Fibroblast of the aortic adventitia (primary cell): ENCODE data around the gene ZSCAN22. TPM values are rescaled to one million over a fixed set of nuclear protein-coding genes. Genes with fewer than 3 reads are reported as not detected.

Experiments used
- DNase-seq: peaks from one replicate; pipeline ENCODE4 v3.0.0-alpha.2; 2010; ENCODE audit warnings: low read depth
- H3K4me3 ChIP-seq: 2 replicates; pipeline ENCODE4 v1.5.1; 2011; ENCODE audit warnings: low read depth, mild to moderate bottlenecking, control low read depth, low read length, moderate library complexity
- small RNA-seq: library from RNA; depleted of rRNA; stranded (forward); fragments of <200 nt; gene quantifications from one replicate; pipeline ENCODE3, GENCODE V24; 2012
- total RNA-seq: library from RNA; depleted of rRNA; stranded (reverse); fragments of >200 nt; gene quantifications from 2 replicates; pipeline ENCODE4 v1.2.3, GENCODE V29; 2012; ENCODE audit warnings: low replicate concordance
- TF ChIP-seq, protein P1 (sequence below): IDR thresholded peaks from 2 replicates; pipeline ENCODE4 v1.5.1; 2011; ENCODE audit warnings: mild to moderate bottlenecking, low read length, control low read depth, inconsistent platforms; ENCODE audit not compliant: insufficient read depth

ZSCAN22 gene
- total RNA-seq, 1 donor: 4.1 TPM

- no peak for DNase-seq
- TF ChIP-seq, protein P1, sequence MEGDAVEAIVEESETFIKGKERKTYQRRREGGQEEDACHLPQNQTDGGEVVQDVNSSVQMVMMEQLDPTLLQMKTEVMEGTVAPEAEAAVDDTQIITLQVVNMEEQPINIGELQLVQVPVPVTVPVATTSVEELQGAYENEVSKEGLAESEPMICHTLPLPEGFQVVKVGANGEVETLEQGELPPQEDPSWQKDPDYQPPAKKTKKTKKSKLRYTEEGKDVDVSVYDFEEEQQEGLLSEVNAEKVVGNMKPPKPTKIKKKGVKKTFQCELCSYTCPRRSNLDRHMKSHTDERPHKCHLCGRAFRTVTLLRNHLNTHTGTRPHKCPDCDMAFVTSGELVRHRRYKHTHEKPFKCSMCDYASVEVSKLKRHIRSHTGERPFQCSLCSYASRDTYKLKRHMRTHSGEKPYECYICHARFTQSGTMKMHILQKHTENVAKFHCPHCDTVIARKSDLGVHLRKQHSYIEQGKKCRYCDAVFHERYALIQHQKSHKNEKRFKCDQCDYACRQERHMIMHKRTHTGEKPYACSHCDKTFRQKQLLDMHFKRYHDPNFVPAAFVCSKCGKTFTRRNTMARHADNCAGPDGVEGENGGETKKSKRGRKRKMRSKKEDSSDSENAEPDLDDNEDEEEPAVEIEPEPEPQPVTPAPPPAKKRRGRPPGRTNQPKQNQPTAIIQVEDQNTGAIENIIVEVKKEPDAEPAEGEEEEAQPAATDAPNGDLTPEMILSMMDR: no peak
- H3K4me3 ChIP-seq: peak overlapping the region; percentile 96
Measured at GRCh38 chr19:58385891-58386575, 59.2 kb downstream of the ZSCAN22 start.

DNA sequence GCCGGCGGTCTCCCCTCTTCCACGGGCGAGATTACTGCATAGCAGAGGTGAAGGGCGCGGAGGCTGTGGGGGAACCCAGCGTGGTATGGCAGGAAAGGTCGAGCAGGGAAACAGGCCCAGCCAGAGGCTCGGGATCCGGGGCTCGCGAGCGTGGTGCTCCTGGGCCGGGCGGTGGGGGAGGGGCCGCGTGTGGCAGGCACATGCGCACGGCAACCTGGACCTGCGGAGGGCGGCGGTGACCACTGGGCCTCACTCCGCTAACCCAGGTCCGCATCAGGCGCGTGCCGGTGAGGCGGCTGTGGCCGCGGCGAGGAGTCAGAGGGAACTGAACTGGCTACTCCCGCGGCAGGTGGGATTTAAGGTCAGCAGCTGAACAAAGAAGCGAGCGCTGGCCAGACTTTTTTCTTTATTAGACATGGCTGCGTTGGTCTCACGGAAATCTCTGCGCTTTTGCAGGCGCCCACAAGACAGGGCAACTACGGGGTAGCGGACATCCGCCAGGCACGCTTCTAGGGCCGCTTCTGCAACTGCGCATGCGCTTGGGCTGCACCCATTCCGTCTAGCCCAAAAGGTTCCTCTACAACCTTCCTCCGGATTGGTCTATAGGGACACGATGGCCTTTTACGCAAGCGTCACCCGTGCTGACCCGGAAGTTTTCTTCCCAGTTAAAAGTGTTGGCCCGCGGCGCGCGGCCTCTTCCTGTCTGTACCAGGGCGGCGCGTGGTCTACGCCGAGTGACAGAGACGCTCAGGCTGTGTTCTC is 60.0 kb downstream of the ZSCAN22 start, which contains the start of gene RPS5:
Gene RPS5 (plus strand): TSS at position 694 of the 762 bp plus-strand sequence. CDS start 869 bp downstream, outside the sequence.
- TF ChIP-seq, protein P1: no peak
- DNase-seq: peak; percentile 99
- peak within 1 kb of the TSS; percentile 96 for H3K4me3 ChIP-seq

DNA sequence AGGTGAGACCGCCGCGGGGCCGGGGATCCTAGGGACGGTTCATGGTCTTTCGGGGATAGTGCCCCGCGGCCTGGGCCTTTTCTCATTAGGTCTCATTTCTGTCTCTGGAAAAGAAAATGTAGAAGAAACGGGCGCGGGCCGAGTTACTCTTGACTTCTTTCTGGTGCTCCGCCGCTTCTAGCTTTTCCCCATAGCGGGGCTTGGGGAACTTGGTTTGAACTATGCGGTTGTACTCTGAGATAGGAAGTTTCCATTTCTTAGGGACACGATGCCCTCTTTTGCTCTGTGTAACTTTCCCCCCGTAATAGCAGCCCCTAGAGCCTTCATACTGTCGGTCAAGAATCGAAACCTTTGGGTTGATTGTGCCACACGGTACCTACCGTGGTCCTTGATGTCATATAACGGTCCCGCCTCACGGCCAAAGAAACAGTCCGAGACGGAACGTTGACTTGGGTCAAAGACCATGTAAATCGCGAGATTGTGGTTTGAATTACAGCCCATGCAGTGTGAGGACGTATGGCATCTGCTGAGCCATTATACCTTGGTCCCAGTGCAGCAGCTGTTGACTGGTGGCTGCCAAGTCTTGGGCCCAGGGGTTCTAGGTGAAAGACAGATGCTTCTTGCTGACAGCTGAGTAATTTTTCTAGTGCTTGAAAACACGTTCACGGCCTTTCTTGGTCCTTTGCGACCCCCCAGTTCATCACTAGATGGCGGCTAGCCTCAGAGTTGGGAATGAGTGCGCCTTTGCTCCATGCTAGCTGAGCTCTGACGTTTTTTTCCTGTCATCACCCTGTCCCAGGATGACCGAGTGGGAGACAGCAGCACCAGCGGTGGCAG is 60.8 kb downstream of the ZSCAN22 start:
- DNase-seq: no peak
- H3K4me3 ChIP-seq: peak overlapping the region; percentile 96
- TF ChIP-seq, protein P1: no peak

- DNase-seq: no peak
- TF ChIP-seq, protein P1: no peak
Measured at GRCh38 chr19:58388175-58388526, 61.4 kb downstream of the ZSCAN22 start.

More at GRCh38 chr19:58388175-58388526, 61.4 kb downstream of the ZSCAN22 start:
- H3K4me3 ChIP-seq: peak overlapping the region; percentile 96

Small RNAs within 50 kb of the gene (small RNA-seq; reads per million reads assigned to genes)
- gene MIR4754: not detected
- gene MIR6806: not detected
- not detected for gene RNA5SP473

Other genes with a start within 250 kb of the ZSCAN22 start
- 7.6 and 50.7 TPM in 2 replicates for gene ZSCAN18, start 228.8 kb upstream of the ZSCAN22 start, total RNA-seq
- 8.7 and 13.6 TPM in 2 replicates for gene ZNF329, start 176.2 kb upstream of the ZSCAN22 start, total RNA-seq
- 14.7 and 15.6 TPM in 2 replicates for gene ZNF274, start 143.9 kb upstream of the ZSCAN22 start, total RNA-seq
- gene ZNF544, start 98.1 kb upstream of the ZSCAN22 start, total RNA-seq: 28.2 and 35.6 TPM in 2 replicates
- 5.1 and 7.6 TPM in 2 replicates for gene ZNF8, start 48.0 kb upstream of the ZSCAN22 start, total RNA-seq
- gene ERVK3-1, start 21.6 kb upstream of the ZSCAN22 start, total RNA-seq: 33.2 and 41.1 TPM in 2 replicates
- 6.8 TPM in 1 of 2 replicates, not detected in the other for gene A1BG, start 26.5 kb downstream of the ZSCAN22 start, total RNA-seq
- gene ZNF497, start 35.8 kb downstream of the ZSCAN22 start, total RNA-seq: 0.98 and 1.1 TPM in 2 replicates
- 2.6 and 3.4 TPM in 2 replicates for gene ZNF837, start 54.0 kb downstream of the ZSCAN22 start, total RNA-seq
- gene RPS5, start 60.3 kb downstream of the ZSCAN22 start, total RNA-seq: 178 and 1,453 TPM in 2 replicates
- not detected in 2 replicates for gene RNF225, start 68.7 kb downstream of the ZSCAN22 start, total RNA-seq
- 14.4 and 17.1 TPM in 2 replicates for gene ZNF584, start 81.7 kb downstream of the ZSCAN22 start, total RNA-seq
- 9.2 and 10.8 TPM in 2 replicates for gene ZNF132, start 113.2 kb downstream of the ZSCAN22 start, total RNA-seq
- 9.2 and 9.5 TPM in 2 replicates for gene ZNF324B, start 124.6 kb downstream of the ZSCAN22 start, total RNA-seq
- 9.2 and 18.4 TPM in 2 replicates for gene ZNF324, start 140.1 kb downstream of the ZSCAN22 start, total RNA-seq
- gene ZNF446, start 149.4 kb downstream of the ZSCAN22 start, total RNA-seq: 6.7 and 7.5 TPM in 2 replicates
- 5.2 and 5.5 TPM in 2 replicates for gene SLC27A5, start 185.0 kb downstream of the ZSCAN22 start, total RNA-seq
- gene ZBTB45, start 192.8 kb downstream of the ZSCAN22 start, total RNA-seq: 9.2 and 9.9 TPM in 2 replicates
- 233 and 474 TPM in 2 replicates for gene TRIM28, start 217.1 kb downstream of the ZSCAN22 start, total RNA-seq
- gene CHMP2A, start 228.1 kb downstream of the ZSCAN22 start, total RNA-seq: 109 and 239 TPM in 2 replicates
- gene UBE2M, start 231.6 kb downstream of the ZSCAN22 start, total RNA-seq: 36.8 and 55.1 TPM in 2 replicates
- 15.5 and 21.1 TPM in 2 replicates for gene MZF1, start 246.3 kb downstream of the ZSCAN22 start, total RNA-seq